GM12878 (cell line): Measurements from ENCODE around the gene LIM2. TPM values are rescaled to one million over a fixed set of nuclear protein-coding genes. Genes with fewer than 3 reads are reported as not detected.

ENCODE experiments used
- ATAC-seq: fragments of 200-7000 bp; cut with Tn5 transposase; 3 replicates; pipeline ENCODE4 v1.9.1; 2020; ENCODE audit warnings: mild to moderate bottlenecking, moderate library complexity
- BruUV-seq: library from RNA; stranded (reverse); fragments of 400-500 nt; replicated peaks from 2 replicates; lab custom pipeline; 2021; lab: Mats Ljungman, UMichigan
- CTCF ChIA-PET: fragments of 300-600 bp; sonication (Branson Sonifier 250); formaldehyde crosslinking; extraction: SDS; loops from one replicate; lab custom pipeline; 2021; ENCODE audit warnings: inconsistent platforms; lab: Yijun Ruan, JAX
- POLR2A ChIA-PET: fragments of 350-600 bp; formaldehyde crosslinking; extraction: SDS; loops from one replicate; lab custom pipeline; 2021; ENCODE audit warnings: inconsistent platforms; lab: Charles Lee
- RAD21 ChIA-PET: fragments of 300-600 bp; sonication (Branson Sonifier 250); formaldehyde crosslinking; loops from one replicate; lab custom pipeline; 2023; ENCODE audit warnings: antibody characterized with exemption; ENCODE audit not compliant: unreplicated experiment; lab: Charles Lee
- SMC1A ChIA-PET: fragments of 300-600 bp; sonication (Branson Sonifier 250); formaldehyde crosslinking; loops from one replicate; lab custom pipeline; 2023; ENCODE audit not compliant: unreplicated experiment, uncharacterized antibody; lab: Charles Lee
- DNase-seq: peaks from one replicate; pipeline ENCODE4 v3.0.0-alpha.2; 2011; ENCODE audit warnings: low read depth, low spot score
- FAIRE-seq: peaks from 3 replicates; lab custom pipeline; 2011; peaks lifted over from hg19 to GRCh38; lab: Jason Lieb, UNC
- H2AFZ ChIP-seq: 2 replicates; pipeline ENCODE4 v1.6.0; 2011; ENCODE audit warnings: low read depth, low read length, control low read depth; ENCODE audit not compliant: control insufficient read depth
- H3K27ac ChIP-seq: 2 replicates; pipeline ENCODE4 v1.5.1; 2011; ENCODE audit warnings: control low read depth; ENCODE audit not compliant: control insufficient read depth, insufficient read depth
- H3K27me3 ChIP-seq, 2 experiments: replicated peaks in 1 of 2; 2 replicates each; pipeline versions ENCODE4 v1.6.0 to v1.6.1; 2011; ENCODE audit warnings: low read length in 1 of 2; ENCODE audit not compliant: control insufficient read depth in 2 of 2, insufficient read depth in 2 of 2
- H3K36me3 ChIP-seq, 2 experiments: 2 replicates each; pipeline ENCODE4 v1.5.1; 2011; ENCODE audit warnings: low read length in 1 of 2; ENCODE audit not compliant: control insufficient read depth in 2 of 2, insufficient read depth in 2 of 2
- H3K4me1 ChIP-seq: 2 replicates; pipeline ENCODE4 v1.6.1; 2011; ENCODE audit warnings: mild to moderate bottlenecking, low read length, moderate library complexity, mixed read lengths; ENCODE audit not compliant: control insufficient read depth, insufficient read depth
- H3K4me2 ChIP-seq: 2 replicates; pipeline ENCODE4 v1.6.0; 2011; ENCODE audit warnings: control low read depth; ENCODE audit not compliant: control insufficient read depth, insufficient read depth
- H3K4me3 ChIP-seq: fragments of 200-600 bp; sonication (generic); 2 replicates; pipeline ENCODE4 v1.5.1; 2016
- H3K79me2 ChIP-seq: 2 replicates; pipeline ENCODE4 v1.6.0; 2011; ENCODE audit warnings: low read length; ENCODE audit not compliant: control insufficient read depth, insufficient read depth
- H3K9ac ChIP-seq: 2 replicates; pipeline ENCODE4 v1.8.0; 2011; ENCODE audit warnings: low read length, control low read depth, mixed read lengths; ENCODE audit not compliant: control insufficient read depth, insufficient read depth
- H3K9me3 ChIP-seq: replicated peaks from 3 replicates; pipeline ENCODE4 v1.5.1; 2011; ENCODE audit warnings: mild to moderate bottlenecking, low read length; ENCODE audit not compliant: control insufficient read depth, insufficient read depth
- H4K20me1 ChIP-seq: 2 replicates; pipeline ENCODE4 v1.6.0; 2011; ENCODE audit not compliant: control insufficient read depth, insufficient read depth
- BCL11A ChIP-seq: IDR thresholded peaks from 2 replicates; pipeline ENCODE4 v1.6.1; 2011; ENCODE audit warnings: low read depth, low read length
- BCLAF1 ChIP-seq: fragments of 450-650 bp; IDR thresholded peaks from 2 replicates; pipeline ENCODE4 v1.6.1; 2017; ENCODE audit warnings: antibody characterized with exemption, mild to moderate bottlenecking, moderate library complexity
- BMI1 ChIP-seq: fragments of 450-650 bp; IDR thresholded peaks from 2 replicates; pipeline ENCODE4 v1.6.1; 2016; ENCODE audit warnings: mild to moderate bottlenecking, moderate library complexity, borderline replicate concordance
- CEBPB ChIP-seq, 2 experiments: fragments of 150-350 bp in 1 of 2; IDR thresholded peaks; 2 replicates each; pipeline ENCODE4 v1.6.1; 2012 to 2014; ENCODE audit warnings: low read depth in 2 of 2, low read length in 2 of 2, borderline replicate concordance in 1 of 2, inconsistent platforms in 1 of 2
- CEBPZ ChIP-seq: fragments of 150-350 bp; IDR thresholded peaks from 2 replicates; pipeline ENCODE4 v1.6.1; 2016; ENCODE audit warnings: low read depth, low read length
- CHD2 ChIP-seq: IDR thresholded peaks from 2 replicates; pipeline ENCODE4 v1.6.1; 2011; ENCODE audit warnings: low read depth, low read length, improper control_type of control experiment, borderline replicate concordance
- GATAD2B ChIP-seq: fragments of 450-650 bp; conservative IDR thresholded peaks from 2 replicates; pipeline ENCODE4 v1.6.1; 2017; ENCODE audit warnings: low read depth, mild to moderate bottlenecking, moderate library complexity
- KAT2A ChIP-seq: conservative IDR thresholded peaks from 2 replicates; pipeline ENCODE4 v1.6.1; 2011; ENCODE audit warnings: low read depth, low read length; ENCODE audit not compliant: control insufficient read depth
- MLLT1 ChIP-seq: fragments of 450-650 bp; IDR thresholded peaks from 2 replicates; pipeline ENCODE4 v1.6.1; 2016; ENCODE audit warnings: mild to moderate bottlenecking
- MTA2 ChIP-seq: fragments of 450-650 bp; IDR thresholded peaks from 2 replicates; pipeline ENCODE4 v1.6.1; 2016; ENCODE audit warnings: low read depth, mild to moderate bottlenecking, moderate library complexity
- NR2F1 ChIP-seq: fragments of 450-650 bp; conservative IDR thresholded peaks from 2 replicates; pipeline ENCODE4 v1.6.1; 2017; ENCODE audit warnings: mild to moderate bottlenecking
- PAX5 ChIP-seq: IDR thresholded peaks from 2 replicates; pipeline ENCODE4 v1.6.1; 2011; ENCODE audit warnings: low read depth, low read length, borderline replicate concordance
- RUNX3 ChIP-seq: IDR thresholded peaks from 2 replicates; pipeline ENCODE4 v1.6.1; 2012; ENCODE audit warnings: low read length, inconsistent platforms
- SP1 ChIP-seq: IDR thresholded peaks from one replicate; pipeline ENCODE4 v1.6.1; 2011; ENCODE audit warnings: low read depth, low read length
- TAF1 ChIP-seq: IDR thresholded peaks from 2 replicates; pipeline ENCODE4 v1.6.1; 2011; ENCODE audit warnings: mild to moderate bottlenecking, low read depth, low read length, borderline replicate concordance
- TARDBP ChIP-seq: IDR thresholded peaks from 2 replicates; pipeline ENCODE4 v1.6.1; 2016; ENCODE audit warnings: borderline replicate concordance
- TCF12 ChIP-seq: IDR thresholded peaks from 2 replicates; pipeline ENCODE4 v1.6.1; 2011; ENCODE audit warnings: low read depth, mild to moderate bottlenecking, low read length
- YY1 ChIP-seq: IDR thresholded peaks from 2 replicates; pipeline ENCODE4 v1.6.1; 2011; ENCODE audit warnings: low read depth, mild to moderate bottlenecking, low read length
- WGBS: methylation state at CpG from one replicate; pipeline ENCODE4 v1.1.6; 2016; ENCODE audit warnings: low lambda C conversion rate; ENCODE audit not compliant: insufficient replicate concordance, insufficient coverage; ENCODE audit errors: missing lambda C conversion rate; 5-methylcytosine and 5-hydroxymethylcytosine counted together
- in situ Hi-C: fragments of 300-500 bp; cut with MboI; formaldehyde crosslinking; loops from 9 replicates; pipeline ENCODE4 v1.14.3; 2018; ENCODE audit warnings: mixed read lengths
- intact Hi-C: fragments of 100-400 bp; cut with micrococcal nuclease; formaldehyde crosslinking; loops from one replicate; pipeline ENCODE4 v1.14.2; 2022; ENCODE audit not compliant: unreplicated experiment
- polyA plus RNA-seq, 11 experiments: library from polyadenylated mRNA; depleted of rRNA in 4 of 11; unstranded in 6 of 11; stranded (reverse) in 5 of 11; fragments of >200 nt; fragmentation: Nextera tagmentation in 4 of 11; fragmentation: Illumina TruSeq in 1 of 11; extraction: Ambion mirVana in 4 of 11; extraction: Trizol in 1 of 11; gene quantifications; 1 replicate in 1 of 11; 2 replicates in 10 of 11; pipeline versions ENCODE4 v1.2.1 to v1.2.3, GENCODE V29; 2011 to 2016; ENCODE audit warnings: inconsistent platforms in 2 of 11, missing spikeins in 2 of 11, low read depth in 1 of 11
- total RNA-seq, 4 experiments: library from RNA; depleted of rRNA in 3 of 4; stranded (reverse); fragments of >200 nt in 3 of 4; fragmentation: Illumina TruSeq in 1 of 4; extraction: Trizol in 1 of 4; gene quantifications; 2 replicates each; pipeline versions ENCODE4 v1.2.1 to v1.2.3, GENCODE V29; 2013 to 2021

Gene LIM2
- total and polyA plus RNA-seq, 10 of the 15 experiments (the other 5 are each of a cell fraction or from before 2014, with no cell fraction given) = not detected

- no peaks in the 10 kb centered on the region for H4K20me1 ChIP-seq
- DNase-seq (no peak), ATAC-seq (no peak), FAIRE-seq (peak; percentile 56)
- RAD21 ChIA-PET = interaction anchor here (0.8 to 2.2 kb wide), 4 partner anchors 12 to 51 kb away, joined by 4 to 23 read pairs (median 8); partner anchors contain the start of gene SIGLEC10
- WGBS = under 1% methylated on average over 26 of the region's 27 CpGs
- no peaks in the 10 kb centered on the region for H3K27me3 ChIP-seq
- SMC1A ChIA-PET = interaction anchor here (0.9 to 1.4 kb wide), 5 partner anchors 14 to 42 kb away, joined by 3 to 9 read pairs (median 4); no protein-coding TSS in a partner anchor
- H3K79me2 ChIP-seq = peaks cover 18% of the 10 kb centered on the region
- in situ Hi-C loops = loop anchor here (10.0 to 25.0 kb wide), 2 partner anchors 551 to 1029 kb away; partner anchors contain the start of gene KCNC3
- H3K4me2 ChIP-seq = peak within 1 kb of the TSS; percentile 94
- CTCF ChIA-PET = interaction anchor here (0.9 to 1.6 kb wide), 7 partner anchors 23 to 42 kb away, joined by 3 to 15 read pairs (median 6); no protein-coding TSS in a partner anchor
- H3K4me1 ChIP-seq = peaks cover 9% of the 10 kb centered on the region
- BruUV-seq = TSS peak; percentile 92
- POLR2A ChIA-PET = interaction anchor here (0.9 to 2.5 kb wide), 6 partner anchors 10 to 338 kb away, joined by 3 to 26 read pairs (median 3); no protein-coding TSS in a partner anchor
- H3K4me3 ChIP-seq = peak within 1 kb of the TSS; percentile 85
- H3K27ac ChIP-seq = peak within 1 kb of the TSS; percentile 92
- peak within 1 kb of the TSS; percentile 76 for H2AFZ ChIP-seq
- H3K9me3 ChIP-seq = no peaks in the 10 kb centered on the region
- intact Hi-C loops = loop anchor here (2.0 kb wide), 1 partner anchor 27 kb away; no protein-coding TSS in a partner anchor
- peak within 1 kb of the TSS; percentile 92 for H3K9ac ChIP-seq
- H3K36me3 ChIP-seq = no peaks in the 10 kb centered on the region
- no peak for TF ChIP-seq TAF1
- no peak for TF ChIP-seq BMI1
- no peak for TF ChIP-seq BCL11A
- TF ChIP-seq CEBPZ = no peak
- no peak for TF ChIP-seq PAX5
- TF ChIP-seq MLLT1 = no peak
- TF ChIP-seq NR2F1 = peak; percentile 84; the same call in 1 of the 2 replicates
- TF ChIP-seq RUNX3 = no peak
- TF ChIP-seq CHD2 = no peak
- no peak for TF ChIP-seq TARDBP
- no peak for TF ChIP-seq CEBPB (IDR thresholded peaks at IDR 0.05; ENCODE audit: borderline replicate concordance in 1 of 2, low read depth in 2 of 2, low read length in 2 of 2)
- TF ChIP-seq YY1 = peak; percentile 90
- TF ChIP-seq SP1 = no peak
- TF ChIP-seq MTA2 = peak; percentile 9; the same call in 1 of the 2 replicates
- TF ChIP-seq KAT2A = no peak
- TF ChIP-seq TCF12 = no peak
- no peak; the same call in 1 of the 2 replicates for TF ChIP-seq GATAD2B
- TF ChIP-seq BCLAF1 = no peak
These were observed 21.8 kb downstream of the LIM2 start, which contains the start of gene ETFB for GRCh38 chr19:51365965-51366388. Gene ETFB (minus strand): TSS chr19:51366388. CDS start chr19:51366326, 62 bp downstream.
